Cardiac muscle cell (in vitro differentiated cells and primary cell): ENCODE results near the gene B3GAT1. TPM values are rescaled to one million over a fixed set of nuclear protein-coding genes. Genes with fewer than 3 reads are reported as not detected.

Experiments
- DNase-seq, 2 donors: peaks; one replicate each; pipeline versions ENCODE4 v3.0.0 to v3.0.0-alpha.2; 2010 to 2017; ENCODE audit warnings: low read depth in 1 of 2, low spot score in 1 of 2
- H3K27ac ChIP-seq: fragments of 200-600 bp; sonication (generic); 2 replicates; pipeline ENCODE4 v1.5.1; 2016
- H3K27me3 ChIP-seq: fragments of 200-600 bp; sonication (generic); 2 replicates; pipeline ENCODE4 v1.6.0; 2016; ENCODE audit warnings: control low read depth
- H3K36me3 ChIP-seq: fragments of 200-600 bp; sonication (generic); 2 replicates; pipeline ENCODE4 v1.5.1; 2016; ENCODE audit warnings: control low read depth
- H3K4me1 ChIP-seq: fragments of 200-600 bp; sonication (generic); 2 replicates; pipeline ENCODE4 v1.8.1; 2017; ENCODE audit warnings: low read depth, mild to moderate bottlenecking, mixed run types
- H3K4me3 ChIP-seq: fragments of 200-600 bp; sonication (generic); 2 replicates; pipeline ENCODE4 v1.5.1; 2016; ENCODE audit warnings: mild to moderate bottlenecking
- H3K9me3 ChIP-seq: fragments of 200-600 bp; sonication (generic); 2 replicates; pipeline ENCODE4 v1.5.1; 2017; ENCODE audit warnings: low read depth, mild to moderate bottlenecking, control low read depth
- CTCF ChIP-seq: IDR thresholded peaks from 2 replicates; pipeline ENCODE4 v1.5.1; 2012; ENCODE audit warnings: low read depth, mild to moderate bottlenecking, low read length
- polyA plus RNA-seq: library from polyadenylated mRNA; unstranded; fragments of >200 nt; fragmentation: Nextera tagmentation; extraction: Ambion mirVana; gene quantifications from 2 replicates; pipeline ENCODE4 v1.2.1, GENCODE V29; 2016
- total RNA-seq: library from RNA; depleted of rRNA; stranded (reverse); fragments of >200 nt; gene quantifications from 2 replicates; pipeline ENCODE4 v1.2.3, GENCODE V29; 2016

The B3GAT1 gene
- total and polyA plus RNA-seq, 2 experiments from 2014 or later: 1.5 TPM; not detected in 1

DNA sequence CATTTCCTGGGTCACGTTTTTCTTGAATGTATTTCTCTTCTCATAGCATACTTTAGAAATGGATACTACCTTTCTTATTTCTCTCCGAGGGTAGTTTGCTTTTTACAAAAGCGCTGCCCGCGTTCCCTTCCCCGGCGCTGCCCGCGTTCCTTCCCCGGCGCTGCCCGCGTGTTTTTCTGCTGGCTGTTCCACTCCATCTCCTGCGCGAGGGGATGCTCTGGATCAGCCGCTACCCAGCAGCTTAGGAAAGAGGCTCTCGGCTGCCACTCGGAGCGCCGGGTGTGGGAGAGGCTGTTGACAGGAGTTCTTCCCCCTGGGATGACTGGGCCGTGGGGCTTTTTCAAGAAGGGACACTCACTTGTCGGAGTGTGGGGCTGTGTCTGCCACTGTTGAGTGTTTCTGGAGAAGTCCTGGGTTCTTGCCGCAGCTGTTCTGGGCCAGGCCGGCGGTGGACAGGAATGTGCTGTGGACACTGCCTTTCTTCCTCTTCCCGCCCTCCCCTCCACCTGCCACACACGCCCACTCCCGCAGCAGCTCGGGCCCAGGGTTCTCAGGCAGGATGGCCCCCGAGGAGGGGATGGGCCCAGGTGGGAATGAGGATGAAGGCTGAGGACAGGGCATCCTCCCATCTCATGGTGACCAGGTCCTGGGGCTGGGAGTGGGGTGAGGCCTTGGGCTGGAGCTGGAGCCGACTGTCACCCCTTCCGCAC, 49.7 kb downstream of the B3GAT1 start:
- DNase-seq: no peak

DNA sequence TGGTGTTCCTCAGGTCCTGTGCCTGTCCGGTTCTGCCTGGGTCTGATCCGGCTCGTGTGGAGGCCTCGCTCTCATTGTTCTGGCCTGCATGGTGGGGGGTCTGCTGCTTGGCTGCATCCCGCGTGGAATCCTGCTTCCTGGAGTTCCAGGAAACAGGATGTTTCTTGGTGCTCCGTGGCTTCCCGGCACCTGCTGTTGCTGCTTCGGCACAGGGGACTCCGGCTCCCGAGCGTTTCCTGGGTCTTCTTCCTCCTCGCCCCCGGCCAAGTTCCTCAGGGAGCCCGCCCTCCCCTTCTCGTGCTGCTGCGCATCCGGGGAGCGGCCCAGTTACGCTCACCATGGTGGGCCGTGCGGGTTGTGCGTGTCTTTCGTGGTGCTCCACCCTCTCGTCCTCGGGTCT, 50.4 kb downstream of the B3GAT1 start:
- no peaks in the 10 kb centered on the region for H3K9me3 ChIP-seq
- no peak overlapping the region for H3K27ac ChIP-seq
- H3K4me3 ChIP-seq: no peak overlapping the region
- no peak for TF ChIP-seq CTCF
- no peaks in the 10 kb centered on the region for H3K4me1 ChIP-seq
- no peaks in the 10 kb centered on the region for H3K27me3 ChIP-seq
- DNase-seq: no peak
- H3K36me3 ChIP-seq: no peaks in the 10 kb centered on the region

More for the DNA sequence above, 49.7 kb downstream of the B3GAT1 start:
- H3K4me1 ChIP-seq: no peaks in the 10 kb centered on the region
- H3K36me3 ChIP-seq: no peaks in the 10 kb centered on the region
- H3K27me3 ChIP-seq: no peaks in the 10 kb centered on the region
- no peak overlapping the region for H3K4me3 ChIP-seq
- H3K27ac ChIP-seq: no peak overlapping the region
- H3K9me3 ChIP-seq: no peaks in the 10 kb centered on the region
- no peak for TF ChIP-seq CTCF

- Histone ChIP-seq H3K9me3 (no peaks in the 10 kb centered on the region), H3K4me3 (no peak overlapping the region), H3K36me3 (no peaks in the 10 kb centered on the region), H3K4me1 (no peaks in the 10 kb centered on the region), H3K27ac (no peak overlapping the region), H3K27me3 (no peaks in the 10 kb centered on the region)
- DNase-seq: peak; percentile 78 to 88
- peak; percentile 86 for TF ChIP-seq CTCF
These were observed 51.8 kb downstream of the B3GAT1 start for GRCh38 chr11:134360050-134360835.

DNA sequence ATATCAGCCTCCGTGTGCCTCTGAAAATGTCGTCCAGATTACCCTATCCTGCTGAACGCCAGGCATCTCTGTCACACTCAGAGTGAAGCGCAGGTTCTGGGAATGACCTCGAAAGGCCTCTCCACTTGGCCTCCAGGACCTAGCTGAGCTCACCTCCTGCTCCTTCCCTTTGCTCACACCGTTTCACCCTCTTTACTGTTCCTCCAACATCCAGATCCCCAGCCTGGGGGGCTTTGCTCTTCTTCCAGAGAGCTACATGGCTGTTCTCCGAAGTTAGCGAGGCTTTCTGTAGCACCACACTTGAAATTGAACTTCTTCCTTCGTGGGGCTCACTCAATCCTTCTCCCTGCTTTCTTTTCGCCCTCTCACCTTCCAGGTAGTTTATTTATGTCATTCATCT, 52.4 kb downstream of the B3GAT1 start:
- no peak overlapping the region for H3K4me3 ChIP-seq
- DNase-seq: no peak
- H3K27me3 ChIP-seq: no peaks in the 10 kb centered on the region
- H3K9me3 ChIP-seq: no peaks in the 10 kb centered on the region
- no peak for TF ChIP-seq CTCF
- H3K27ac ChIP-seq: no peak overlapping the region
- no peaks in the 10 kb centered on the region for H3K36me3 ChIP-seq
- H3K4me1 ChIP-seq: no peaks in the 10 kb centered on the region

GRCh38 chr11:134358856-134359490, 53.1 kb downstream of the B3GAT1 start:
- DNase-seq: no peak
- Histone ChIP-seq H3K27me3 (no peaks in the 10 kb centered on the region), H3K9me3 (no peaks in the 10 kb centered on the region), H3K36me3 (no peaks in the 10 kb centered on the region), H3K27ac (no peak overlapping the region), H3K4me3 (no peak overlapping the region), H3K4me1 (no peaks in the 10 kb centered on the region)
- no peak for TF ChIP-seq CTCF
